ENCODE measurements around the gene HOXA3.

- TF ChIP-seq POLR2A (IDR thresholded peaks at IDR 0.05), result no peak
- no peak for TF ChIP-seq CTCF (IDR thresholded peaks at IDR 0.05)
Measured at GRCh38 chr7:27092819-27093110, 59.6 kb downstream of the HOXA3 start.

All from lower leg skin (tissue), 3 donors.